GM12878 (cell line): Measurements from ENCODE around the gene SHQ1. TPM values are rescaled to one million over a fixed set of nuclear protein-coding genes. Genes with fewer than 3 reads are reported as not detected.

Experiments used
- ATAC-seq: fragments of 200-7000 bp; cut with Tn5 transposase; 3 replicates; pipeline ENCODE4 v1.9.1; 2020; ENCODE audit warnings: mild to moderate bottlenecking, moderate library complexity
- BruUV-seq: library from RNA; stranded (reverse); fragments of 400-500 nt; replicated peaks from 2 replicates; lab custom pipeline; 2021; lab: Mats Ljungman, UMichigan
- CTCF ChIA-PET: fragments of 300-600 bp; sonication (Branson Sonifier 250); formaldehyde crosslinking; extraction: SDS; loops from one replicate; lab custom pipeline; 2021; ENCODE audit warnings: inconsistent platforms; lab: Yijun Ruan, JAX
- POLR2A ChIA-PET: fragments of 350-600 bp; formaldehyde crosslinking; extraction: SDS; loops from one replicate; lab custom pipeline; 2021; ENCODE audit warnings: inconsistent platforms; lab: Charles Lee
- RAD21 ChIA-PET: fragments of 300-600 bp; sonication (Branson Sonifier 250); formaldehyde crosslinking; loops from one replicate; lab custom pipeline; 2023; ENCODE audit warnings: antibody characterized with exemption; ENCODE audit not compliant: unreplicated experiment; lab: Charles Lee
- SMC1A ChIA-PET: fragments of 300-600 bp; sonication (Branson Sonifier 250); formaldehyde crosslinking; loops from one replicate; lab custom pipeline; 2023; ENCODE audit not compliant: unreplicated experiment, uncharacterized antibody; lab: Charles Lee
- DNase-seq: peaks from one replicate; pipeline ENCODE4 v3.0.0-alpha.2; 2011; ENCODE audit warnings: low read depth, low spot score
- FAIRE-seq: peaks from 3 replicates; lab custom pipeline; 2011; peaks lifted over from hg19 to GRCh38; lab: Jason Lieb, UNC
- H2AFZ ChIP-seq: 2 replicates; pipeline ENCODE4 v1.6.0; 2011; ENCODE audit warnings: low read depth, low read length, control low read depth; ENCODE audit not compliant: control insufficient read depth
- H3K27ac ChIP-seq: 2 replicates; pipeline ENCODE4 v1.5.1; 2011; ENCODE audit warnings: control low read depth; ENCODE audit not compliant: control insufficient read depth, insufficient read depth
- H3K27me3 ChIP-seq, 2 experiments: replicated peaks in 1 of 2; 2 replicates each; pipeline versions ENCODE4 v1.6.0 to v1.6.1; 2011; ENCODE audit warnings: low read length in 1 of 2; ENCODE audit not compliant: control insufficient read depth in 2 of 2, insufficient read depth in 2 of 2
- H3K36me3 ChIP-seq, 2 experiments: 2 replicates each; pipeline ENCODE4 v1.5.1; 2011; ENCODE audit warnings: low read length in 1 of 2; ENCODE audit not compliant: control insufficient read depth in 2 of 2, insufficient read depth in 2 of 2
- H3K4me1 ChIP-seq: 2 replicates; pipeline ENCODE4 v1.6.1; 2011; ENCODE audit warnings: mild to moderate bottlenecking, low read length, moderate library complexity, mixed read lengths; ENCODE audit not compliant: control insufficient read depth, insufficient read depth
- H3K4me2 ChIP-seq: 2 replicates; pipeline ENCODE4 v1.6.0; 2011; ENCODE audit warnings: control low read depth; ENCODE audit not compliant: control insufficient read depth, insufficient read depth
- H3K4me3 ChIP-seq: fragments of 200-600 bp; sonication (generic); 2 replicates; pipeline ENCODE4 v1.5.1; 2016
- H3K79me2 ChIP-seq: 2 replicates; pipeline ENCODE4 v1.6.0; 2011; ENCODE audit warnings: low read length; ENCODE audit not compliant: control insufficient read depth, insufficient read depth
- H3K9ac ChIP-seq: 2 replicates; pipeline ENCODE4 v1.8.0; 2011; ENCODE audit warnings: low read length, control low read depth, mixed read lengths; ENCODE audit not compliant: control insufficient read depth, insufficient read depth
- H3K9me3 ChIP-seq: replicated peaks from 3 replicates; pipeline ENCODE4 v1.5.1; 2011; ENCODE audit warnings: mild to moderate bottlenecking, low read length; ENCODE audit not compliant: control insufficient read depth, insufficient read depth
- H4K20me1 ChIP-seq: 2 replicates; pipeline ENCODE4 v1.6.0; 2011; ENCODE audit not compliant: control insufficient read depth, insufficient read depth
- BMI1 ChIP-seq: fragments of 450-650 bp; IDR thresholded peaks from 2 replicates; pipeline ENCODE4 v1.6.1; 2016; ENCODE audit warnings: mild to moderate bottlenecking, moderate library complexity, borderline replicate concordance
- BRCA1 ChIP-seq: IDR thresholded peaks from 2 replicates; pipeline ENCODE4 v1.6.1; 2011; ENCODE audit warnings: low read depth, low read length, improper control_type of control experiment
- CBX3 ChIP-seq: fragments of 200-600 bp; sonication (generic); IDR thresholded peaks from 2 replicates; pipeline ENCODE4 v1.6.1; 2016; ENCODE audit warnings: low read depth, borderline replicate concordance
- CHD4 ChIP-seq: fragments of 200-600 bp; sonication (generic); IDR thresholded peaks from 2 replicates; pipeline ENCODE4 v1.6.1; 2016; ENCODE audit warnings: mild to moderate bottlenecking
- FOS ChIP-seq: IDR thresholded peaks from 3 replicates; pipeline ENCODE4 v1.6.1; 2011; ENCODE audit warnings: borderline replicate concordance; ENCODE audit not compliant: insufficient read length; ENCODE audit errors: extremely low read depth
- GABPA ChIP-seq: IDR thresholded peaks from 2 replicates; pipeline ENCODE4 v1.6.1; 2014; ENCODE audit warnings: antibody characterized with exemption, low read depth, mild to moderate bottlenecking, inconsistent platforms
- MEF2A ChIP-seq: IDR thresholded peaks from 2 replicates; pipeline ENCODE4 v1.6.1; 2011; ENCODE audit warnings: low read depth, mild to moderate bottlenecking, low read length, moderate library complexity; ENCODE audit not compliant: insufficient read depth
- MXI1 ChIP-seq: fragments of 150-350 bp; IDR thresholded peaks from 2 replicates; pipeline ENCODE4 v1.6.1; 2011; ENCODE audit warnings: low read depth, mild to moderate bottlenecking, inconsistent platforms, low read length, improper control_type of control experiment
- MYB ChIP-seq: fragments of 150-350 bp; IDR thresholded peaks from 2 replicates; pipeline ENCODE4 v1.6.1; 2014; ENCODE audit warnings: mild to moderate bottlenecking, low read depth, low read length, borderline replicate concordance
- NFIC ChIP-seq: IDR thresholded peaks from 2 replicates; pipeline ENCODE4 v1.6.1; 2012; ENCODE audit warnings: low read depth, mild to moderate bottlenecking, inconsistent platforms, low read length, moderate library complexity
- NFYB ChIP-seq: IDR thresholded peaks from 2 replicates; pipeline ENCODE4 v1.6.1; 2011; ENCODE audit warnings: low read depth, mild to moderate bottlenecking, low read length, improper control_type of control experiment, moderate library complexity; ENCODE audit not compliant: insufficient read depth
- NR2C2 ChIP-seq: IDR thresholded peaks from 2 replicates; pipeline ENCODE4 v1.6.1; 2011; ENCODE audit warnings: borderline replicate concordance, low read depth; ENCODE audit not compliant: control insufficient read depth, insufficient read length
- PML ChIP-seq: IDR thresholded peaks from 2 replicates; pipeline ENCODE4 v1.6.1; 2012; ENCODE audit warnings: low read length, inconsistent platforms
- RB1 ChIP-seq: fragments of 450-650 bp; formaldehyde crosslinking; IDR thresholded peaks from 2 replicates; pipeline ENCODE4 v1.6.1; 2017; ENCODE audit warnings: mild to moderate bottlenecking, borderline replicate concordance
- TCF12 ChIP-seq: IDR thresholded peaks from 2 replicates; pipeline ENCODE4 v1.6.1; 2011; ENCODE audit warnings: low read depth, mild to moderate bottlenecking, low read length
- TCF7 ChIP-seq: IDR thresholded peaks from 2 replicates; pipeline ENCODE4 v1.6.1; 2014; ENCODE audit warnings: antibody characterized with exemption, borderline replicate concordance
- ZZZ3 ChIP-seq: IDR thresholded peaks from 2 replicates; pipeline ENCODE4 v1.6.1; 2011; ENCODE audit warnings: low read depth; ENCODE audit not compliant: control insufficient read depth, insufficient read length
- WGBS: methylation state at CpG from one replicate; pipeline ENCODE4 v1.1.6; 2016; ENCODE audit warnings: low lambda C conversion rate; ENCODE audit not compliant: insufficient replicate concordance, insufficient coverage; ENCODE audit errors: missing lambda C conversion rate; 5-methylcytosine and 5-hydroxymethylcytosine counted together
- in situ Hi-C: fragments of 300-500 bp; cut with MboI; formaldehyde crosslinking; loops from 9 replicates; pipeline ENCODE4 v1.14.3; 2018; ENCODE audit warnings: mixed read lengths
- intact Hi-C: fragments of 100-400 bp; cut with micrococcal nuclease; formaldehyde crosslinking; loops from one replicate; pipeline ENCODE4 v1.14.2; 2022; ENCODE audit not compliant: unreplicated experiment
- polyA plus RNA-seq, 11 experiments: library from polyadenylated mRNA; depleted of rRNA in 4 of 11; unstranded in 6 of 11; stranded (reverse) in 5 of 11; fragments of >200 nt; fragmentation: Nextera tagmentation in 4 of 11; fragmentation: Illumina TruSeq in 1 of 11; extraction: Ambion mirVana in 4 of 11; extraction: Trizol in 1 of 11; gene quantifications; 1 replicate in 1 of 11; 2 replicates in 10 of 11; pipeline versions ENCODE4 v1.2.1 to v1.2.3, GENCODE V29; 2011 to 2016; ENCODE audit warnings: inconsistent platforms in 2 of 11, missing spikeins in 2 of 11, low read depth in 1 of 11
- total RNA-seq, 4 experiments: library from RNA; depleted of rRNA in 3 of 4; stranded (reverse); fragments of >200 nt in 3 of 4; fragmentation: Illumina TruSeq in 1 of 4; extraction: Trizol in 1 of 4; gene quantifications; 2 replicates each; pipeline versions ENCODE4 v1.2.1 to v1.2.3, GENCODE V29; 2013 to 2021
- TF ChIP-seq, protein P1 (sequence below): IDR thresholded peaks from 2 replicates; pipeline ENCODE4 v1.6.1; 2011; ENCODE audit warnings: low read depth, mild to moderate bottlenecking, low read length, moderate library complexity, borderline replicate concordance; ENCODE audit errors: extremely low read depth
- TF ChIP-seq, protein P2 (sequence below): fragments of 450-650 bp; IDR thresholded peaks from 2 replicates; pipeline ENCODE4 v1.6.1; 2017; ENCODE audit warnings: mild to moderate bottlenecking

The SHQ1 gene
- total and polyA plus RNA-seq, 10 of the 15 experiments (the other 5 are each of a cell fraction or from before 2014, with no cell fraction given), result 12.6 to 51.7 (median 24.5) TPM

DNA sequence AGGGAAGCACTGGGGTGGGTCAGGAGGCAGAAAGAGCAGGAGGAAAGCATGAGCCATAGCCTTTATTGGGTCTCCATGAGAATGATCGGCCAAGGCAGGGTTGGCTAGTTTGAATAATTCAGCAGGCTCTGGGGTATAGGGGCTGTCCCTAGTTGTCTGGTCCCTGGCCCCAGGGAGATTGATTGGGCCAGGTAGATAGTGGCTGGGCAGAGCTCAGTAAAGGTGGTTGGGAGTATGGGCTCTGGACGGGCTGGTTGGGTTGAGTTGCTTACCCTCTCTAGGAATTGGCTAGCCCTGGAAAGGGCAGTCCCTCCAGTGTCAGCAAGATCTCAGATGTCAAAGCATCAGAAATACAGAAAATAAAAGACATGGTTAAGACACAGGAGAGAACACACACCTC lies 148.1 kb downstream of the SHQ1 start (continued):
- TF ChIP-seq TCF12 (no peak), PML (no peak), NR2C2 (no peak), MYB (no peak), BRCA1 (no peak), BMI1 (no peak), ZZZ3 (no peak), NFYB (no peak), MEF2A (no peak), CBX3 (no peak), CHD4 (no peak)

DNA sequence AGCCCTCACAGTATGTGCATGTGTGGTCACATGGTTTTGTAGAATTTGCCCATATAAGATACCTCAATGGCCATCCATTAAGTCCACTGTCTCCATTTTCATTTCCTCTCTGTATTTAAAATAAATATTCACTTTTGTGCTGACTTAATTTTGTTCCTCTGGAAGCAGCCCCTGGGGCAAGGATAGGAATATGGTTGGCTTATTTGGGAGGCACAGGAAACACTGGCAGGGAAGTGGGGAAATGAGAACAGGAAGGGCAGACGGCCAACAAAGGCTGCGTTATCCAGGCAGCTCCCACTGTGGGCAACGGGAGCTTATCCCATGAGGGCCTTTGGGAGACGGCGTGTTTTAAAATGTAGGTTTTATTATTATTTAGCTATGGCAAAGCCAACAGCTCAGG lies 148.6 kb downstream of the SHQ1 start:
- ChIA-PET CTCF (interaction anchor here (1.4 kb wide), 1 partner anchor 33 kb away, joined by 3 read pairs; no protein-coding TSS in a partner anchor), RAD21 (no interaction called here), SMC1A (interaction anchor here (1.3 kb wide), 1 partner anchor 121 kb away, joined by 4 read pairs; no protein-coding TSS in a partner anchor), POLR2A (interaction anchor here (0.6 kb wide), 1 partner anchor 16 kb away, joined by 3 read pairs; no protein-coding TSS in a partner anchor)
- Histone ChIP-seq H2AFZ (no peak overlapping the region), H4K20me1 (no peaks in the 10 kb centered on the region), H3K27ac (no peak overlapping the region), H3K27me3 (no peaks in the 10 kb centered on the region; a peak in 1 of 4 replicates), H3K9ac (no peak overlapping the region), H3K4me2 (no peak overlapping the region), H3K4me1 (no peaks in the 10 kb centered on the region), H3K79me2 (no peaks in the 10 kb centered on the region), H3K9me3 (no peaks in the 10 kb centered on the region), H3K36me3 (no peaks in the 10 kb centered on the region), H3K4me3 (no peak overlapping the region)
- BruUV-seq, result no TSS peak
- intact Hi-C loops, result no loop called here
- DNase-seq, result no peak
- 56% methylated on average over 5 of the region's 5 CpGs for WGBS
- no peak for FAIRE-seq
- ATAC-seq, result no peak
- in situ Hi-C loops, result no loop called here
- TF ChIP-seq FOS (no peak), MXI1 (no peak), RB1 (no peak), GABPA (no peak), TCF7 (no peak), NFIC (no peak)
- TF ChIP-seq, protein P1, sequence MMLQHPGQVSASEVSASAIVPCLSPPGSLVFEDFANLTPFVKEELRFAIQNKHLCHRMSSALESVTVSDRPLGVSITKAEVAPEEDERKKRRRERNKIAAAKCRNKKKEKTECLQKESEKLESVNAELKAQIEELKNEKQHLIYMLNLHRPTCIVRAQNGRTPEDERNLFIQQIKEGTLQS, result no peak
- TF ChIP-seq, protein P2, sequence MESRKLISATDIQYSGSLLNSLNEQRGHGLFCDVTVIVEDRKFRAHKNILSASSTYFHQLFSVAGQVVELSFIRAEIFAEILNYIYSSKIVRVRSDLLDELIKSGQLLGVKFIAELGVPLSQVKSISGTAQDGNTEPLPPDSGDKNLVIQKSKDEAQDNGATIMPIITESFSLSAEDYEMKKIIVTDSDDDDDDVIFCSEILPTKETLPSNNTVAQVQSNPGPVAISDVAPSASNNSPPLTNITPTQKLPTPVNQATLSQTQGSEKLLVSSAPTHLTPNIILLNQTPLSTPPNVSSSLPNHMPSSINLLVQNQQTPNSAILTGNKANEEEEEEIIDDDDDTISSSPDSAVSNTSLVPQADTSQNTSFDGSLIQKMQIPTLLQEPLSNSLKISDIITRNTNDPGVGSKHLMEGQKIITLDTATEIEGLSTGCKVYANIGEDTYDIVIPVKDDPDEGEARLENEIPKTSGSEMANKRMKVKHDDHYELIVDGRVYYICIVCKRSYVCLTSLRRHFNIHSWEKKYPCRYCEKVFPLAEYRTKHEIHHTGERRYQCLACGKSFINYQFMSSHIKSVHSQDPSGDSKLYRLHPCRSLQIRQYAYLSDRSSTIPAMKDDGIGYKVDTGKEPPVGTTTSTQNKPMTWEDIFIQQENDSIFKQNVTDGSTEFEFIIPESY, result no peak
